ENCODE measurements around the gene EIF2B1. TPM values are rescaled to one million over a fixed set of nuclear protein-coding genes. Genes with fewer than 3 reads are reported as not detected.

Gene EIF2B1
- total and polyA plus RNA-seq, 9 of the 15 experiments (the other 6 are each of a cell fraction or from before 2014, with no cell fraction given): 35.7 to 195 (median 67.8) TPM

DNA sequence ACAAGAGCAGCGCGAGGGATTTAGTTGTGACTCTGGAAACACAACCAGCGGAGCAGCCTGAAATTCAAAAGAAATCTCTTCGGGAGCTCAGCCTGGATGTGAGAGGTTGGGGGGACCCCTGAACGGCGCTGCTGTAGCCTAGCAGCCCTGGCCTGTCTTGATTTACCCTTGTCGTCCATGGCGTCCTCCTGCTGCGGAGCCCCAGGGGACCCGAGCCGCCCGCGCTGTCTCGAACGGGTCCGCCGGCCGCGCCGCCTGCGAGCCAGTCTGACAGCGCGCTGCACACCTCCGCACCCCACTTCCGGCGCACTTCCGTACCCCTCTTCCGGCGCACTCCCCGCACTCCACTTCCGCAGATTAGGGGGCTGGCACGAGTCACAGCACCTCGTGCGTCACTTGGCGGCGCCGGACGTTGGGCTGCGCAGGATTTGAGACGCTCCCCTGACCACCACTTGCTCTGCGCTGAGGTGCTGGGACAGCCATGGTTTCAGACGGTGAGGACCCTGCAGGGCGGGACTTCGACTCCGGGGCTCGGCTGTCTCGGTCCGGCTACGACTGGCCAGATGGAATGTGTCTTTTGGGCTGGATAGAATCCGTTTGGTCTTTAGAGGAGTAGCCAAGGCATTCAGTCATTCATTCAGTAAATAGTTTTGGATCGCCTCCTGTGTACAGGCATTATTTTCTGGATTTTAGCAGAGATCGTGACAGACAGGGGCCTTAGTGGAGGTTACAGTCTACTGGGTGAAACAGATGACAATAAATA is at the start of gene EIF2B1, which contains the start of gene GTF2H3 (continued):
- TF ChIP-seq, protein P1, sequence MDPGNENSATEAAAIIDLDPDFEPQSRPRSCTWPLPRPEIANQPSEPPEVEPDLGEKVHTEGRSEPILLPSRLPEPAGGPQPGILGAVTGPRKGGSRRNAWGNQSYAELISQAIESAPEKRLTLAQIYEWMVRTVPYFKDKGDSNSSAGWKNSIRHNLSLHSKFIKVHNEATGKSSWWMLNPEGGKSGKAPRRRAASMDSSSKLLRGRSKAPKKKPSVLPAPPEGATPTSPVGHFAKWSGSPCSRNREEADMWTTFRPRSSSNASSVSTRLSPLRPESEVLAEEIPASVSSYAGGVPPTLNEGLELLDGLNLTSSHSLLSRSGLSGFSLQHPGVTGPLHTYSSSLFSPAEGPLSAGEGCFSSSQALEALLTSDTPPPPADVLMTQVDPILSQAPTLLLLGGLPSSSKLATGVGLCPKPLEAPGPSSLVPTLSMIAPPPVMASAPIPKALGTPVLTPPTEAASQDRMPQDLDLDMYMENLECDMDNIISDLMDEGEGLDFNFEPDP (CRISPR knock-in tag; IDR thresholded peaks at IDR 0.05): no peak
- TF ChIP-seq ZNF408 (CRISPR knock-in tag; IDR thresholded peaks at IDR 0.05; ENCODE audit: low read depth): no peak
- TF ChIP-seq PRMT5 (CRISPR knock-in tag; IDR thresholded peaks at IDR 0.05): no peak
- peak; percentile 81 for TF ChIP-seq SPI1 (IDR thresholded peaks at IDR 0.05; ENCODE audit: borderline replicate concordance, low read depth, low read length)
- TF ChIP-seq, protein P2, sequence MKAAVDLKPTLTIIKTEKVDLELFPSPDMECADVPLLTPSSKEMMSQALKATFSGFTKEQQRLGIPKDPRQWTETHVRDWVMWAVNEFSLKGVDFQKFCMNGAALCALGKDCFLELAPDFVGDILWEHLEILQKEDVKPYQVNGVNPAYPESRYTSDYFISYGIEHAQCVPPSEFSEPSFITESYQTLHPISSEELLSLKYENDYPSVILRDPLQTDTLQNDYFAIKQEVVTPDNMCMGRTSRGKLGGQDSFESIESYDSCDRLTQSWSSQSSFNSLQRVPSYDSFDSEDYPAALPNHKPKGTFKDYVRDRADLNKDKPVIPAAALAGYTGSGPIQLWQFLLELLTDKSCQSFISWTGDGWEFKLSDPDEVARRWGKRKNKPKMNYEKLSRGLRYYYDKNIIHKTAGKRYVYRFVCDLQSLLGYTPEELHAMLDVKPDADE (conservative IDR thresholded peaks at IDR 0.05; ENCODE audit: control insufficient read depth, low read depth, low read length): peak; percentile 99
- no peak for TF ChIP-seq ZNF436 (CRISPR knock-in tag; IDR thresholded peaks at IDR 0.05)
- TF ChIP-seq FOXP1 (CRISPR knock-in tag; IDR thresholded peaks at IDR 0.05): no peak; the same call in 1 of the 2 replicates
- no peak for TF ChIP-seq FOS (IDR thresholded peaks at IDR 0.05; ENCODE audit: extremely low read depth, insufficient read length)
- no peak for TF ChIP-seq RBM14 (IDR thresholded peaks at IDR 0.05; ENCODE audit: borderline replicate concordance, insufficient read depth, low read depth, low read length)
- TF ChIP-seq, protein P3, sequence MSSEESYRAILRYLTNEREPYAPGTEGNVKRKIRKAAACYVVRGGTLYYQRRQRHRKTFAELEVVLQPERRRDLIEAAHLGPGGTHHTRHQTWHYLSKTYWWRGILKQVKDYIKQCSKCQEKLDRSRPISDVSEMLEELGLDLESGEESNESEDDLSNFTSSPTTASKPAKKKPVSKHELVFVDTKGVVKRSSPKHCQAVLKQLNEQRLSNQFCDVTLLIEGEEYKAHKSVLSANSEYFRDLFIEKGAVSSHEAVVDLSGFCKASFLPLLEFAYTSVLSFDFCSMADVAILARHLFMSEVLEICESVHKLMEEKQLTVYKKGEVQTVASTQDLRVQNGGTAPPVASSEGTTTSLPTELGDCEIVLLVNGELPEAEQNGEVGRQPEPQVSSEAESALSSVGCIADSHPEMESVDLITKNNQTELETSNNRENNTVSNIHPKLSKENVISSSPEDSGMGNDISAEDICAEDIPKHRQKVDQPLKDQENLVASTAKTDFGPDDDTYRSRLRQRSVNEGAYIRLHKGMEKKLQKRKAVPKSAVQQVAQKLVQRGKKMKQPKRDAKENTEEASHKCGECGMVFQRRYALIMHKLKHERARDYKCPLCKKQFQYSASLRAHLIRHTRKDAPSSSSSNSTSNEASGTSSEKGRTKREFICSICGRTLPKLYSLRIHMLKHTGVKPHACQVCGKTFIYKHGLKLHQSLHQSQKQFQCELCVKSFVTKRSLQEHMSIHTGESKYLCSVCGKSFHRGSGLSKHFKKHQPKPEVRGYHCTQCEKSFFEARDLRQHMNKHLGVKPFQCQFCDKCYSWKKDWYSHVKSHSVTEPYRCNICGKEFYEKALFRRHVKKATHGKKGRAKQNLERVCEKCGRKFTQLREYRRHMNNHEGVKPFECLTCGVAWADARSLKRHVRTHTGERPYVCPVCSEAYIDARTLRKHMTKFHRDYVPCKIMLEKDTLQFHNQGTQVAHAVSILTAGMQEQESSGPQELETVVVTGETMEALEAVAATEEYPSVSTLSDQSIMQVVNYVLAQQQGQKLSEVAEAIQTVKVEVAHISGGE (CRISPR knock-in tag; IDR thresholded peaks at IDR 0.05): peak; percentile 82 to 96 (median 85); a peak in 5 of 6 replicates
- no peak for TF ChIP-seq TEAD2 (tag; IDR thresholded peaks at IDR 0.05)
- no peak for TF ChIP-seq MAFF (IDR thresholded peaks at IDR 0.05; ENCODE audit: low read length)
- TF ChIP-seq PRPF4 (IDR thresholded peaks at IDR 0.05; ENCODE audit: insufficient read depth, low read depth, low read length, poor library complexity, severe bottlenecking): peak; percentile 84
- TF ChIP-seq KDM5B (IDR thresholded peaks at IDR 0.05; ENCODE audit: insufficient replicate concordance, low read depth, low read length): peak; percentile 97
- peak; percentile 97 for TF ChIP-seq HCFC1 (IDR thresholded peaks at IDR 0.05; ENCODE audit: low read depth, low read length)
- TF ChIP-seq ATF1 (CRISPR knock-in tag; IDR thresholded peaks at IDR 0.05): peak; percentile 98
- TF ChIP-seq ATF1 (tag; IDR thresholded peaks at IDR 0.05): peak; percentile 100
- TF ChIP-seq DIDO1 (tag; IDR thresholded peaks at IDR 0.05; ENCODE audit: low read depth): peak; percentile 95
- no peak for TF ChIP-seq SLC30A9 (CRISPR knock-in tag; IDR thresholded peaks at IDR 0.05)
- TF ChIP-seq, protein P4, sequence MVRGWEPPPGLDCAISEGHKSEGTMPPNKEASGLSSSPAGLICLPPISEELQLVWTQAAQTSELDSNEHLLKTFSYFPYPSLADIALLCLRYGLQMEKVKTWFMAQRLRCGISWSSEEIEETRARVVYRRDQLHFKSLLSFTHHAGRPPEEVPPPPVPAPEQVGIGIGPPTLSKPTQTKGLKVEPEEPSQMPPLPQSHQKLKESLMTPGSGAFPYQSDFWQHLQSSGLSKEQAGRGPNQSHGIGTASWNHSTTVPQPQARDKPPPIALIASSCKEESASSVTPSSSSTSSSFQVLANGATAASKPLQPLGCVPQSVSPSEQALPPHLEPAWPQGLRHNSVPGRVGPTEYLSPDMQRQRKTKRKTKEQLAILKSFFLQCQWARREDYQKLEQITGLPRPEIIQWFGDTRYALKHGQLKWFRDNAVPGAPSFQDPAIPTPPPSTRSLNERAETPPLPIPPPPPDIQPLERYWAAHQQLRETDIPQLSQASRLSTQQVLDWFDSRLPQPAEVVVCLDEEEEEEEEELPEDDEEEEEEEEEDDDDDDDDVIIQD (CRISPR knock-in tag; IDR thresholded peaks at IDR 0.05): no peak
